Measurements from ENCODE around the gene DSG3.

GRCh38 chr18:31489311-31489710, 41.8 kb downstream of the DSG3 start:
- TF ChIP-seq POLR2AphosphoS5 (IDR thresholded peaks at IDR 0.05) (no peak), POLR2A (IDR thresholded peaks at IDR 0.05) (no peak)

Data from sigmoid colon (tissue), 4 donors.